Epithelial cell of proximal tubule (primary cell): Measurements from ENCODE around the gene RERG. TPM values are rescaled to one million over a fixed set of nuclear protein-coding genes. Genes with fewer than 3 reads are reported as not detected.

Experiments used
- DNase-seq: peaks from one replicate; pipeline ENCODE4 v3.0.0-alpha.2; 2011; ENCODE audit warnings: low read depth
- H3K4me3 ChIP-seq: 2 replicates; pipeline ENCODE4 v1.5.1; 2011; ENCODE audit warnings: low read depth, mild to moderate bottlenecking, low read length
- total RNA-seq: library from RNA; depleted of rRNA; stranded (reverse); fragments of >200 nt; gene quantifications from 2 replicates; pipeline ENCODE4 v1.2.3, GENCODE V29; 2015
- TF ChIP-seq, protein P1 (sequence below): conservative IDR thresholded peaks from 2 replicates; pipeline ENCODE4 v1.5.1; 2012; ENCODE audit warnings: low read depth, mild to moderate bottlenecking, low read length

Gene RERG
- total RNA-seq, 1 donor from 2014 or later: 1.4 TPM

DNA sequence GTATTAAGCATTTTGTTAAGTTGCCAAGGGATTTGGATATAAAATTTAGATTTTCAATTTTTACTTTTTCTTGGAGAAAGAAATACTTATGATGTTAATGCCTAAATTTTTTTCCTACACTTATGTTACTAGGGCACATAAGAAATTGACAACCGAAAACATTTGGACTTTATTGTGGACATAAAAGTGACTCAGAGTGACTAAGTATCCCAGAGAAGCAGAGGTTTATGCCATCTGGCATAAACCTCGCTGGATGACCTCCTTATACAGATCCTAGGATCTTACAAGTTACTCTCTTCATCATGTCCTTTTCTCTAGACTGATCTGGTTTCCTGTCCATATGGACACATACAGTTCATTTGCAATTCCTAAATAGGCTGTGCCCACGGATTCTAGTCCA is 89.8 kb downstream of the RERG start:
- H3K4me3 ChIP-seq: no peak overlapping the region
- no peak for DNase-seq
- TF ChIP-seq, protein P1, sequence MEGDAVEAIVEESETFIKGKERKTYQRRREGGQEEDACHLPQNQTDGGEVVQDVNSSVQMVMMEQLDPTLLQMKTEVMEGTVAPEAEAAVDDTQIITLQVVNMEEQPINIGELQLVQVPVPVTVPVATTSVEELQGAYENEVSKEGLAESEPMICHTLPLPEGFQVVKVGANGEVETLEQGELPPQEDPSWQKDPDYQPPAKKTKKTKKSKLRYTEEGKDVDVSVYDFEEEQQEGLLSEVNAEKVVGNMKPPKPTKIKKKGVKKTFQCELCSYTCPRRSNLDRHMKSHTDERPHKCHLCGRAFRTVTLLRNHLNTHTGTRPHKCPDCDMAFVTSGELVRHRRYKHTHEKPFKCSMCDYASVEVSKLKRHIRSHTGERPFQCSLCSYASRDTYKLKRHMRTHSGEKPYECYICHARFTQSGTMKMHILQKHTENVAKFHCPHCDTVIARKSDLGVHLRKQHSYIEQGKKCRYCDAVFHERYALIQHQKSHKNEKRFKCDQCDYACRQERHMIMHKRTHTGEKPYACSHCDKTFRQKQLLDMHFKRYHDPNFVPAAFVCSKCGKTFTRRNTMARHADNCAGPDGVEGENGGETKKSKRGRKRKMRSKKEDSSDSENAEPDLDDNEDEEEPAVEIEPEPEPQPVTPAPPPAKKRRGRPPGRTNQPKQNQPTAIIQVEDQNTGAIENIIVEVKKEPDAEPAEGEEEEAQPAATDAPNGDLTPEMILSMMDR: no peak

DNA sequence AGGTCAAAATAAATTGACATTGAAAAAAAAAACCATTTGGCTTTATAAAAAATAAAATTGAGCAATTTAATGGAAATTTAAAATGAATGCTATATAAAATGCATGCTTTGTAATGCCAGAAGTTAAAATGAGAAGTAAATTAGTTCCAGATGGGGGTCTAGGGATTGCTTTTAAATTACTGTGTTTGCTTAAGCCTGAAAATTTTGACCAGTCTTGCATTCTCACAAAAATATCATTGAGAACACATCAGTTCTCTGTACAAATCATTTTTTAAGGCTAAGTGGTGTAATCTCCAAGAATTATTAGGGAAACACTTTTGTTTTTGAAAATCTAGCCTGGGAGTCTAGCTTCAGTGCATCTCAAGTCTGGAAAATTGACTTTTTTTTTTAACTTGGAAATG is 90.7 kb downstream of the RERG start:
- H3K4me3 ChIP-seq: no peak overlapping the region
- DNase-seq: no peak
- TF ChIP-seq, protein P1: no peak

DNA sequence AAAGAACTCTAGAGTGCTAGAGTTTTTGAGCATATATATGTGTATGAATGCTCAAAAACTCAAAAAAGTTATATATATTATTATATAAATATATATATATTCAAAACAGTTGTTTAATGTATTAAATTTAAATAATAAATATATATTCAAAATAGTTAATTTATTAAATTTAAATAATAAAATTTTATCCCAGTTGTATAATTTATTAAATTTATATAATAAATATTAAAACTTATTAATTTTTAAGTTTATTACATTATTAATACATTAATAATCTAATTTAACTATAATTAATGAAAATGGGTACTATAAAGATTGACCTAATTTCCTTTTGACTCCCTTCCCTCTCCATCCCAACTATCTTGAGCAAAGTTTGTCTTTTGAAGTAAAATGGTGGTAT is 97.8 kb downstream of the RERG start:
- TF ChIP-seq, protein P1: no peak
- no peak for DNase-seq
- H3K4me3 ChIP-seq: no peak overlapping the region

DNA sequence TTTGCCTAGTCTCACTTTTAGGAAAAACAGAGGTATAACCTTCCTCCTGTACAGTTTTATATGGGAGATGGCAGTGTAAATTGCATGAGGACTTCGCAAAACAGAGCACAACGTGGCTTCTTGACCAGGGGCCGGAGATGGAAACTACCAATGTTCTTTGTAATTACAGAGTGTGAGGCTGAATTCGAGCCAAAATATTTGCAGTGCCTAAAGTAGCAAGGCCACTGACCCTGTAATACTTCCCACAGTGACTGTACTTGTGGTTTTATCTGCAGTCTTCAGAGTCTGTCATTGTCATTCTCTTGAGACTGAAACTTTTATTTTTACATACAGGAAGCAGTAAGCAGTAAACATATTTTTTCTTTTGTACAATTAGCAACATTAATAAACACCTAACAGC is 98.9 kb downstream of the RERG start:
- no peak overlapping the region for H3K4me3 ChIP-seq
- DNase-seq: no peak
- TF ChIP-seq, protein P1: no peak

DNA sequence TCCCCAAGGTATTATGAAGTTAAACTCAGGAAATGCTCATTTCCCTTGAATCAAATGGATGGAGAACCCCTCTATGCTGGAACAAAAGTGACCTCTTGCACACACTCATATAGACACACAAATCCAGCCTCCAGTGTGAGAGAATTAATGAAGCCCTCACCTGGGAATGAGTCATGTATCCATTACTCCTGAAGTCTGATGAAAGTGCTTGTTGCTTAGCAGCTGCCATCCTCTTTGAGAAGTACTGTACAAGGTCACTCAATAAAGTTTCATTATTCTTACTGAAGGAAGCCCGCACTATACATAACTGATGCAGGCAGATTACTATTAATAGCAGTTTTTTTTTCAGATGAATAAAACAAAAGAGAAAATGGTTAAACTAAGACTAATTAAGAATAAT is 102.3 kb downstream of the RERG start:
- DNase-seq: no peak
- TF ChIP-seq, protein P1: no peak
- no peak overlapping the region for H3K4me3 ChIP-seq

DNA sequence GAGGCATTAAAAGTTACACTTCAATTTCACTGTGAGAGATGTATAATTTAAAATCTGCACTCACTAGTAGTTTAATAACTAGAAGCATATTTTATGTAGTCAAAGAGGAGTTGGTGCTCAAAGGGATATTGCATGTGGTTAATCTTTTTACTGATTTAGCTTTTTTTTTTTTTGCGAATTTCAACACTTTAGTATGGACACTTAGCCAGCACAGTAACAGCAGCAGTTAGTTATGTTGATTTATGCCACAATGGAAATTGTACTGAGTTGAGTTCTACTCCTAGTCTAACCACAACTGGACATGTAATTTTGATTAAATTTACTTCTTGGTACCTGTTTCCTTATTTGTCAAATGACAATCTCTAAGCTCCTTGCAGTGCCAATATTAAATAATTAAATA is 104.2 kb downstream of the RERG start:
- no peak for DNase-seq
- TF ChIP-seq, protein P1: no peak
- no peak overlapping the region for H3K4me3 ChIP-seq

DNA sequence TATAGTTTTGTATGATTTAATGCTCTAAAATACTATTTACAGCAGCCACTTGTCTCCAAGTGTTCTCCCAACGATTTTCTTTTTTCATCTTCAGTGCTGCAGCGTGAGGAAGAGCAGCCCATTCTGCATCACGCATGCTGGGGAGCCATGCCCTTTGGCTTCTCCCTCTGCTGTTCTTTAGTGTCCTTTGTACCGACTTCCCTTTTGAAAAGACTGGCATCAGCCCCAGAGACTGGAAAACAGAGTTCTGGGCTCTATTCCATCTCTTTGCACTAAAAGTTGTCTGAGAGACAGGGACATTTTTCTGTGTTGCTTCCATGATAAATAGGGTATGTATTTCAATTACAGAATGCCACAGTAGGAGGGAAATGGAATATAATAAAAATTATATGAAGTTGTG is 105.1 kb downstream of the RERG start:
- TF ChIP-seq, protein P1: no peak
- no peak overlapping the region for H3K4me3 ChIP-seq
- DNase-seq: no peak
